Stimulated activated CD4-positive, alpha-beta T cell treated with anti-CD3 and anti-CD28 coated beads, Interleukin-12 subunit alpha, Interleukin-12 subunit beta, amount 100 ng/mL, for 48 hours (primary cell): ENCODE results near the gene PPP1R2.
"Not testable (repeated sequence)": the region's sequence is repeated elsewhere in the genome, so short reads cannot be mapped to it uniquely, and the experiment has no call there.

ENCODE experiments used
- DNase-seq, 3 donors: peaks; one replicate each; pipeline ENCODE4 v3.0.0-alpha.2; 2020; ENCODE audit warnings: low read depth in 2 of 3, low spot score in 1 of 3

Gene PPP1R2

GRCh38 chr3:195542698-195543499 is at the start of gene PPP1R2:
Gene PPP1R2 (minus strand): TSS chr3:195543325. CDS start chr3:195543025, 300 bp downstream.
- DNase-seq = peak; percentile 80 to 91 (median 82)

- no peak for DNase-seq
Observed at GRCh38 chr3:195591852-195592251, 48.7 kb upstream of the PPP1R2 start.

- DNase-seq = no peak
Observed at GRCh38 chr3:195591220-195591619, 48.1 kb upstream of the PPP1R2 start.

- DNase-seq = not testable (repeated sequence)
Observed at GRCh38 chr3:195590381-195590780, 47.3 kb upstream of the PPP1R2 start.

- DNase-seq = not testable (repeated sequence)
Observed at GRCh38 chr3:195589796-195590195, 46.7 kb upstream of the PPP1R2 start.

- no peak for DNase-seq
Observed at GRCh38 chr3:195587824-195588223, 44.7 kb upstream of the PPP1R2 start.

GRCh38 chr3:195587406-195587805 is 44.3 kb upstream of the PPP1R2 start:
- DNase-seq = no peak

- DNase-seq = no peak
Observed at GRCh38 chr3:195584543-195584870, 41.4 kb upstream of the PPP1R2 start.

GRCh38 chr3:195583831-195584542 is 40.9 kb upstream of the PPP1R2 start, which contains the start of gene APOD:
Gene APOD (minus strand): TSS chr3:195583940. CDS start chr3:195579461, 4,479 bp downstream.
- no peak for DNase-seq

- no peak for DNase-seq
Observed at GRCh38 chr3:195582947-195583346, 39.8 kb upstream of the PPP1R2 start.

- no peak for DNase-seq
Observed at GRCh38 chr3:195580744-195581443, 37.8 kb upstream of the PPP1R2 start.

GRCh38 chr3:195579281-195579680 is 36.2 kb upstream of the PPP1R2 start:
- DNase-seq = no peak

GRCh38 chr3:195578565-195578964 is 35.4 kb upstream of the PPP1R2 start:
- DNase-seq = no peak

GRCh38 chr3:195577645-195578177 is 34.6 kb upstream of the PPP1R2 start:
- DNase-seq = no peak

GRCh38 chr3:195574497-195575304 is 31.6 kb upstream of the PPP1R2 start:
- no peak for DNase-seq

- DNase-seq = no peak
Observed at GRCh38 chr3:195573611-195574496, 30.7 kb upstream of the PPP1R2 start.

GRCh38 chr3:195571361-195571760 is 28.2 kb upstream of the PPP1R2 start:
- DNase-seq = no peak

GRCh38 chr3:195570912-195571311 is 27.8 kb upstream of the PPP1R2 start:
- no peak for DNase-seq

- DNase-seq = no peak
Observed at GRCh38 chr3:195570344-195570743, 27.2 kb upstream of the PPP1R2 start.

GRCh38 chr3:195568630-195569029 is 25.5 kb upstream of the PPP1R2 start:
- DNase-seq = no peak
